Nephron (organoid): ENCODE data around the gene LRP5.

Experiments
- H3K27ac Mint-ChIP-seq, 3 experiments: 2 replicates each; pipeline ENCODE4 v1.8.0; 2020; ENCODE audit warnings: mixed read lengths in 3 of 3, mild to moderate bottlenecking in 2 of 3, moderate library complexity in 1 of 3
- H3K27me3 Mint-ChIP-seq: 2 replicates; pipeline ENCODE4 v1.8.0; 2021; ENCODE audit warnings: low read depth, mild to moderate bottlenecking, moderate library complexity, mixed read lengths
- H3K36me3 Mint-ChIP-seq: 2 replicates; pipeline ENCODE4 v1.8.0; 2020; ENCODE audit warnings: low read depth, mixed read lengths
- H3K4me1 Mint-ChIP-seq: 2 replicates; pipeline ENCODE4 v1.8.0; 2020; ENCODE audit warnings: mixed read lengths
- H3K4me3 Mint-ChIP-seq, 3 experiments: 2 replicates each; pipeline ENCODE4 v1.8.0; 2020; ENCODE audit warnings: mild to moderate bottlenecking in 3 of 3, mixed read lengths in 3 of 3, moderate library complexity in 2 of 3
- H3K9me3 Mint-ChIP-seq: 2 replicates; pipeline ENCODE4 v1.8.0; 2020; ENCODE audit warnings: mixed read lengths
- TF ChIP-seq, protein P1 (sequence below), 3 experiments: fragments of 200-600 bp; sonication (generic); IDR thresholded peaks; one replicate each; pipeline ENCODE4 v1.5.0; 2021; ENCODE audit warnings: antibody characterized with exemption in 3 of 3; ENCODE audit not compliant: unreplicated experiment in 3 of 3

The LRP5 gene

DNA sequence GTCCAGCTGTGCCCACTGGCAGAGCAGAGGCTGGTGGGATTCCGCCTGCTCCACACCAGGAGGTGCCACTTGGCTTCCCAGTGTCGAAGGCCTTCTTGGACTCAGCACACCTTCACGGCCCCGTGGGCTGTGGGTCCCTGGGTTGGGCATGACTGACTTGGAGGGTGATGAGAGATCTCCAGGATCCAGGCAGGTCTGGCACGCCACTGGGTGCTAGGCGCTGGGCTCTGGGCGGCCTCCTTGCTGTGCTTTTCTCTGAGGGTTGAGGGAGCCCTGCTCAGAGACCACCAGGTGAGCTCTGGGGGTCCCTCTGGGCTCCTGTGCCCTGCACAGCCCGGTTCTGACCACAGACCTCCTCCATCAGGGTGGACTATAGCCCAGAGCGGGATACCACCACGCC is 12.3 kb downstream of the LRP5 start:
- Mint-ChIP-seq H3K27ac (no peak overlapping the region), H3K4me3 (no peak overlapping the region), H3K27me3 (no peaks in the 10 kb centered on the region), H3K36me3 (peaks cover 15% of the 10 kb centered on the region), H3K4me1 (peaks cover 53% of the 10 kb centered on the region), H3K9me3 (no peaks in the 10 kb centered on the region)
- TF ChIP-seq, protein P1, sequence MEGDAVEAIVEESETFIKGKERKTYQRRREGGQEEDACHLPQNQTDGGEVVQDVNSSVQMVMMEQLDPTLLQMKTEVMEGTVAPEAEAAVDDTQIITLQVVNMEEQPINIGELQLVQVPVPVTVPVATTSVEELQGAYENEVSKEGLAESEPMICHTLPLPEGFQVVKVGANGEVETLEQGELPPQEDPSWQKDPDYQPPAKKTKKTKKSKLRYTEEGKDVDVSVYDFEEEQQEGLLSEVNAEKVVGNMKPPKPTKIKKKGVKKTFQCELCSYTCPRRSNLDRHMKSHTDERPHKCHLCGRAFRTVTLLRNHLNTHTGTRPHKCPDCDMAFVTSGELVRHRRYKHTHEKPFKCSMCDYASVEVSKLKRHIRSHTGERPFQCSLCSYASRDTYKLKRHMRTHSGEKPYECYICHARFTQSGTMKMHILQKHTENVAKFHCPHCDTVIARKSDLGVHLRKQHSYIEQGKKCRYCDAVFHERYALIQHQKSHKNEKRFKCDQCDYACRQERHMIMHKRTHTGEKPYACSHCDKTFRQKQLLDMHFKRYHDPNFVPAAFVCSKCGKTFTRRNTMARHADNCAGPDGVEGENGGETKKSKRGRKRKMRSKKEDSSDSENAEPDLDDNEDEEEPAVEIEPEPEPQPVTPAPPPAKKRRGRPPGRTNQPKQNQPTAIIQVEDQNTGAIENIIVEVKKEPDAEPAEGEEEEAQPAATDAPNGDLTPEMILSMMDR (IDR thresholded peaks at IDR 0.05; ENCODE audit: unreplicated experiment in 3 of 3): no peak

DNA sequence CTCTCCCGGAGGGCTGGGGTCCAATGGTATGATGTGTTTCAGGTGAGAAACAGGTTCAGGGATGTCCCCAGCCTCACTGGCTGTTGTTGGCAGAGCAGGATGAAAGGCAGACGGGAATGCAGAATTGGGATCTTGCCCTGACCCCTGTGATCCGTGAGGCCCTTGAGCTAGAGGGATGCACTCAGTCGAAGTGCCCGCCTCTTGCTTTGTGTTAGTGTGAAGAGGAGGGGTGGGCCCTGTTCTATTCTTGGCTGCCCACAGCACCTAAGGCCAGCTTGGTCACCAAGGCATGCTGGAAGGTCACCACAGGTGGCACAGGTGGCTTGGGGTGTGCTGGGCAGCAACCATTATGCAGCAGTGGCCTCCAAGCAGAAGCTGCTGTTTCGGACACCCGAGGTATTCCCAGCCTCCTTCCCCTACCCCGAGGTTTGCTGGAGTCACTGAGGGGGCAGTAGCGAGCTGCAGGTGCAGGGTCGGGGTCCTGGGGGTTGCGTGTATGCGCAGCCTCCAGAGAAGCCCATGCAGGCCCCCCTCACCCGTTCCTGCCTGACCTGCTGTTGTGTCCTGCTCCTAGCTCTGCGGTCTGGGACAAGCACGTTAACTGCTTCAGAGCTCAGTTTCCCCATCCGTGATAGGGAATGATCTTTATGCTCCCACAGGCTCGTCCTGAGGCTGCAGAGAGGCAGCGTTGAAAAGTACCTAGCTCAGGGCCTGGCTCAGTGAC is 13.0 kb downstream of the LRP5 start:
- Mint-ChIP-seq H3K27ac (no peak overlapping the region), H3K4me3 (no peak overlapping the region), H3K36me3 (peaks cover 14% of the 10 kb centered on the region), H3K4me1 (peaks cover 60% of the 10 kb centered on the region), H3K27me3 (no peaks in the 10 kb centered on the region), H3K9me3 (no peaks in the 10 kb centered on the region)
- TF ChIP-seq, protein P1 (IDR thresholded peaks at IDR 0.05; ENCODE audit: unreplicated experiment in 3 of 3): no peak

DNA sequence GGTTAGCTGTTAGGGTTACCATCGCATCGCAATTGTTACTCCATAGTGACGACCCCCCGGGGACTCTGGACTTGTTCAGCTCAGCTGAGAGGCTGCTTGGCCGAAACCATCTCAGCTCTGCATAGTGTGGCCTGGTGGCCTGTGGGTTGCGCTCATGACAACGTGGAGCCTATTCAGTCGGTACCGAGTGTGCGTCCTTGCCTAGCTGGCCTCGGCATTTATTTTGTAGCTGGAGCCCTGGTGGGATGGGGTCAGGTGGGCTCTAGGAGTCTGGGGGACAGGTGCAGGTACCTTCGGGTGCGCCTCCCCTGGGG is 13.5 kb downstream of the LRP5 start:
- Mint-ChIP-seq H3K4me1 (peaks cover 64% of the 10 kb centered on the region), H3K27ac (no peak overlapping the region), H3K36me3 (peaks cover 9% of the 10 kb centered on the region), H3K27me3 (no peaks in the 10 kb centered on the region), H3K4me3 (no peak overlapping the region), H3K9me3 (no peaks in the 10 kb centered on the region)
- TF ChIP-seq, protein P1 (IDR thresholded peaks at IDR 0.05; ENCODE audit: unreplicated experiment in 3 of 3): no peak

DNA sequence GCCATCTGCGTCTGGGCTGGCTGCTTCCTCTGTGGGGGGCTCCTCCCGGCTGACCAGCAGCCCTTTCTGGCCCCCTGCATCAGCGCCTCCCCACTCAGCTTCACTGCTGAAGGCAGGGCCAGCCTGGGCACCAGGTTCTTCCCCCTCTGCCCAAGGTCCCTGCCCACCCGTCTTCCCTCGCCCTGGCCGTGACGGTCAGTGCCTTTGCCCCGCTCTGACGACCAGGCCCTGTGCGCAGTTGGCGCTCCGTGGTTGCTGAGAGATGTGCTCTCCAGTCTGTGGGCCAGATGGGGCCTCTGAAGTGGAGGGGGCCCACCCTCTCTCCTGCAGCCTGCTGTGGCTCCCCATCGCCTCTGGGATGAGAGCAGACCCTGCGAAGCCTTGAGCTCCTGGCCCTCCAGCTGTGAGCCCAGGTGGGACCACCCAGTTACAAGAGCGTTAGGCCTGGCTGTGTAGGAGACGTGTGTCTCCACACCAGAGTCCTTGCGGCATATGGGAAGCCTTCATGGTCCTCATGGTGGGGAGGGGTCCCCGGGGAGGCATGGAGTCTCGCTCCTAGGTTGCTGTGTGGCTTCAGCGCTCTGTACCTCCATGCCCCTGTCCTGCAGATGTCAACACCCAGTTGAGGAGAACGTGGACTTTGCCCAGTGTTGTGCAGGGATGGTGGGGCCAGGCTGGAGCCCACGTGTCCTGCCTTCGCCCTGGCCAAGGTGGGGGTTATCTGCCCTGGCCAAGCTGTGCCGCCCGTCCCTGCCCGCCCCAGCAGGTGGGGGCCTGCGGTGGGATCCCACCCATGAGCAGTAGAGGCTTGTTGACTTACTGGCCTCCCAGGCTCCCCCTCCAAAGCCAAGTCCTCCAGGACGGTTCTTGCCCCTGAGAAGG is 14.2 kb downstream of the LRP5 start:
- Mint-ChIP-seq H3K27ac (no peak overlapping the region), H3K27me3 (no peaks in the 10 kb centered on the region), H3K4me1 (peaks cover 64% of the 10 kb centered on the region), H3K4me3 (no peak overlapping the region), H3K9me3 (no peaks in the 10 kb centered on the region), H3K36me3 (peaks cover 2% of the 10 kb centered on the region)
- TF ChIP-seq, protein P1 (IDR thresholded peaks at IDR 0.05; ENCODE audit: unreplicated experiment in 3 of 3): no peak

DNA sequence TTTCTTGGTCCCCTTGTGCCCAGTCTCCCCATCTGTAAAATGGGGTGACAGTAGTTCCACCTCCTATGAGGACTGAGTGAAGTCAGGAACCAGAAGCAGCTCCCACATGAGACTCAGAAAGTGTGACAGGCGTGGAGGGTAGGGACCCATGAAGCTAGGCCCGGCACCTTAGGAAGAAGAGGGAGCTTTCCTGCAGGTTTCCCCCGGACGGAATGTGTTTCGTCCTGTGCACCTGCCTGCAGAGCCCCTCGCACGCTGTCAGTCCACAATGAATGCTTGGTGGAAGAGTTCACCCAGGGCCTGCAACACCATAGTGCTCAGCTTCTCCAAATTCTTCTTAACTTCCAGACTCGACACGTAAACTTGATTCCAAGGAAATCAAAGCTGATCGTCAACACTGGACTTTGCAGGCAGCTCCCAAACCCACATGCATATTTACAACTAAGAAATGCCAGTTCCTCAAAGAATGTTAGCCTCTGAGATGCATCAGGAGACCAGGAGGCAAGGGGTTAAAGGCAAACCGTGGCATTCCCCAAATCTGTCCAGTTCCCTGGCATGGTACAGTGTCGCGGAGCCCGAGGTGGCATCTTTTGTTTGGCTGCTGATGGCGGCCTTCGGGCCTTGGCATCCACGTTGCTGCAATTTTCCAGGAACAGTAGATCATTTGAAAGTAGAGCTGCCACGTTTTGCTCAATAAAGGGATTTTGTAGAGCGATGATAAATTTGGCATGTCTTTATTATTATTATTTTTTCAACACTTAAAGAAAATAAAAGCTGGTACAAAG is 15.4 kb downstream of the LRP5 start:
- peak overlapping the region; percentile 81 to 93 (median 86) for H3K27ac Mint-ChIP-seq
- H3K27me3 Mint-ChIP-seq: no peaks in the 10 kb centered on the region
- no peaks in the 10 kb centered on the region for H3K9me3 Mint-ChIP-seq
- no peaks in the 10 kb centered on the region for H3K36me3 Mint-ChIP-seq
- peaks cover 65% of the 10 kb centered on the region for H3K4me1 Mint-ChIP-seq
- peak overlapping the region; percentile 6 to 54 (median 26) for H3K4me3 Mint-ChIP-seq
- TF ChIP-seq, protein P1 (IDR thresholded peaks at IDR 0.05; ENCODE audit: unreplicated experiment in 3 of 3): no peak
